Loucy (cell line): Measurements from ENCODE around the gene ZNF431.

ENCODE experiments used
- EZH2phosphoT487 ChIP-seq: fragments of 200-600 bp; IDR thresholded peaks from 2 replicates; pipeline ENCODE4 v1.6.1; 2018; ENCODE audit warnings: antibody characterized with exemption, mild to moderate bottlenecking, moderate library complexity, borderline replicate concordance
- TF ChIP-seq, protein P1 (sequence below): fragments of 200-600 bp; sonication (generic); conservative IDR thresholded peaks from 2 replicates; pipeline ENCODE4 v1.5.1; 2014; ENCODE audit warnings: mild to moderate bottlenecking, antibody characterized with exemption, low read length

DNA sequence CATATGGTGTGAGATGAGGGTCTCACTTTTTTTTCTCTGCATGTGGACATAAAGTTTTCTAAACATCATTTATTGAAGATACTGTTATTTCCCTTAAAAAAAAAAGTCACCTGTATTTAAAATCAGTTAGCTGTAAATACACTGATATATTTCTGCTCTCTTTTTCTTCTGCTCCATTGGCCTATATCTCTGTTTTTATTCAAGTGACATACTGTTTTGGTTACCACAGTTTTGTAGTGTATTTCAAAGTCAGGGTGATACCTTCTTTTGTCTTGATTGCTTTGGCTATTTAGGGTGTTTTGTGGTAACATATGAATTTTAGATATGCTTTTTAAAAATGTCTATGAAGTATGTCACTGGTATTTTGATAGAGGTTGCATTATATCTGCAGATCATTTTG is 15.8 kb upstream of the ZNF431 start:
- TF ChIP-seq, protein P1, sequence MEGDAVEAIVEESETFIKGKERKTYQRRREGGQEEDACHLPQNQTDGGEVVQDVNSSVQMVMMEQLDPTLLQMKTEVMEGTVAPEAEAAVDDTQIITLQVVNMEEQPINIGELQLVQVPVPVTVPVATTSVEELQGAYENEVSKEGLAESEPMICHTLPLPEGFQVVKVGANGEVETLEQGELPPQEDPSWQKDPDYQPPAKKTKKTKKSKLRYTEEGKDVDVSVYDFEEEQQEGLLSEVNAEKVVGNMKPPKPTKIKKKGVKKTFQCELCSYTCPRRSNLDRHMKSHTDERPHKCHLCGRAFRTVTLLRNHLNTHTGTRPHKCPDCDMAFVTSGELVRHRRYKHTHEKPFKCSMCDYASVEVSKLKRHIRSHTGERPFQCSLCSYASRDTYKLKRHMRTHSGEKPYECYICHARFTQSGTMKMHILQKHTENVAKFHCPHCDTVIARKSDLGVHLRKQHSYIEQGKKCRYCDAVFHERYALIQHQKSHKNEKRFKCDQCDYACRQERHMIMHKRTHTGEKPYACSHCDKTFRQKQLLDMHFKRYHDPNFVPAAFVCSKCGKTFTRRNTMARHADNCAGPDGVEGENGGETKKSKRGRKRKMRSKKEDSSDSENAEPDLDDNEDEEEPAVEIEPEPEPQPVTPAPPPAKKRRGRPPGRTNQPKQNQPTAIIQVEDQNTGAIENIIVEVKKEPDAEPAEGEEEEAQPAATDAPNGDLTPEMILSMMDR, result no peak
- TF ChIP-seq EZH2phosphoT487, result no peak
